Stimulated activated CD4-positive, alpha-beta T cell treated with anti-CD3 and anti-CD28 coated beads, Interleukin-15, amount 100 ng/mL, for 1 hour (primary cell): ENCODE data around the gene ATP8B1.
"Not testable (repeated sequence)": the region's sequence is repeated elsewhere in the genome, so short reads cannot be mapped to it uniquely, and the experiment has no call there.

ENCODE experiments used
- DNase-seq, 2 donors: peaks; one replicate each; pipeline ENCODE4 v3.0.0-alpha.2; 2020; ENCODE audit warnings: low read depth in 1 of 2, low spot score in 1 of 2

Gene ATP8B1

DNA sequence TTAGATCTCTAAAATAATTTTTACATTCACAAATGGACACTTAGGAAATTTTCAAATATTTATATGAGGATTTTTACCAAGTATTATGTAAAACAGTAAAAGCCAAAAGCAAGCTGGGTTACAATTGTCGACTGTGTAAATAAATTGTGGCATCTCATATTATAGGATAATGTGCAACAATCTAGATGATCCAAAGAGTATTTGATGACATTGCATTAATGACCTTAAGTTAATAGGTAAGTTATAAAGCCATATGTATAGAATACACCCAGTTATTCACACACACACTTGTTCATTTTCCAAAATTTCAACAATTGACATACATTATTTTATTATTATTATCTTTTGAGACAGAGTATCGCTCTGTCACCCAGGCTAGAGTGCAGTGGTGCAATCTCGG lies 69.3 kb downstream of the ATP8B1 start:
- DNase-seq = no peak

DNA sequence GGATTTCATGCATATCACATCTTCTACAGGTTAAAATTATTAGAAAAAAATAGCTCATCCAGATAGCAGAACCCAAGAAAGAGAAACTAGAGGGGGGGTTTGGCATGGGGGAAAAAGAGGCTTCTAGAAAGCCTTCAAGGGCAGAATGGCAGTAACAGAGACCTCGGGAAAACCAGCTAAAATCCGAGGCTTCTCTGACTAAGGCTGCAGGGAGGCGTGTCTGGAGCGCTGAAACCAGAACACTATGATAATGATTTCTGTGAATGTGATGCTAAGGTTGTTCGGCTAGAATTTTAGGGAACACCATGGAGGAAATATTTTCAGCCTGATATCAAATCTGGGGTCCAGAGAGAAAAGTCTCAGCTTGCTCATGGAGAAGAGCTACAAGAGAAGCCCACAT lies 73.0 kb downstream of the ATP8B1 start:
- no peak for DNase-seq

DNA sequence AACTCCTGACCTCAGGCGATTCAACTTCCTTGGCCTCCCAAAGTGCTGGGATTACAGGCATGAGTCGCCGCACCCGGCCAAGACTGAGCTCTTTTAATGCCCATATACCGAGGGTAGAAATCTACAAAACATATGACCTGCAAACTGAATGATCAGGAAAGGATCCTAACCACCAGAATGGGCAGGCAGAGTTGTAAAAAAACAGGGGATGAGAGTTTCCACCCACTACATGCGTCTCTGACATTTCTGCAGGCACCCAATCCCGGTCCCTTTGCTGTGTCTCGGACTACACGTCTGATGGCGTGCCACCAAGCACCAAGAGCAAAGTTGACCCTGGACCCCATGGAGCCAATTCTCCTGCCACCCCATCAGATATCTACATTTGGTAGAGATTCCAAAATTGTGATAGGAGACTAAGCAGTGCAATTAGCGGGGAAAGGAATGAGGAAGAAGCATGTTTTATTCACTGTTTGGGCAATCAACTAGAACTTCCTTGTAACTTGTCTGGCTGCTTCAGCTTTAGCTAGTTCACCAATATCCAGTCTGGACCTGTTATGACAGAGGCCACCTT lies 74.1 kb downstream of the ATP8B1 start:
- no peak for DNase-seq

DNA sequence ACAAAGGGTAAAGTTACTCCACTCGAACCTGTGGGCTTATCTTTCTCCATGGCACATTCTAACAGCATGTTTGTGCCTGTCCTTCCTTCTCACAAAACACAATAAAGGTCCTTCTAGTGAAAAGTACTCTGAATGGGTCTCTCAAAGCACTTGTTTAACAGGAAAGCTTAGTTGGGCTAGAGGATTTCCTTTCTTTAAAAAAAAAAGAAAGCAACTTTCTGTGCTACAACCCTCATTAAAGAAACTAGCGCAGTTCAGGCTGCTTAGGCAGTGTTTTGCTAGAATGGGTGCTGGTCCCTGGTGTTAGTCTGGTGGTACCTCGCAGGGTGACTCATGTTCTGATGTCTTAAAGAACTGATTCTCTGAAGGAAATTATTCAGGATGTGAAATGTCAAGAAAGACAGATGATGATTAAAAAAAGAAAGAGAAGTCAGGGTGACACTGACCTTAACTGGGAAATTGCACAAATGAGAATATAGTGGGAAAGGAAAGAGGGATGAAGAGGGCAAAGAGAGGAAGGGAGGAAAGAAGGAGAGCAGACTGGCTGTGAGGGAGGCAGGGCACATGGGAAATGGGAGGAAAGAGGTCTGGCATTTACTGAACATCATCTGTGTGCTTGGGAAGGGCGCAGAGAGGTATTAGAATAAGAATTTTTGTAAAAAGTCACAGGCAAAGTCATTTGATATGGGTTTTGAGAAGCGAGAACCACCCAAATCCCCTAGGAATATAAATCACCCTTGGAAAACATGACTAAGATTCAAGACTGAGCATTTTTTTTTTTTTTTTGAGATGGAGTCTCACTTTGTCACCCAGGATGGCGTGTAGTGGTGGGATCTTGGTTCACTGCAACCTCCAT lies 74.9 kb downstream of the ATP8B1 start:
- no peak for DNase-seq

DNA sequence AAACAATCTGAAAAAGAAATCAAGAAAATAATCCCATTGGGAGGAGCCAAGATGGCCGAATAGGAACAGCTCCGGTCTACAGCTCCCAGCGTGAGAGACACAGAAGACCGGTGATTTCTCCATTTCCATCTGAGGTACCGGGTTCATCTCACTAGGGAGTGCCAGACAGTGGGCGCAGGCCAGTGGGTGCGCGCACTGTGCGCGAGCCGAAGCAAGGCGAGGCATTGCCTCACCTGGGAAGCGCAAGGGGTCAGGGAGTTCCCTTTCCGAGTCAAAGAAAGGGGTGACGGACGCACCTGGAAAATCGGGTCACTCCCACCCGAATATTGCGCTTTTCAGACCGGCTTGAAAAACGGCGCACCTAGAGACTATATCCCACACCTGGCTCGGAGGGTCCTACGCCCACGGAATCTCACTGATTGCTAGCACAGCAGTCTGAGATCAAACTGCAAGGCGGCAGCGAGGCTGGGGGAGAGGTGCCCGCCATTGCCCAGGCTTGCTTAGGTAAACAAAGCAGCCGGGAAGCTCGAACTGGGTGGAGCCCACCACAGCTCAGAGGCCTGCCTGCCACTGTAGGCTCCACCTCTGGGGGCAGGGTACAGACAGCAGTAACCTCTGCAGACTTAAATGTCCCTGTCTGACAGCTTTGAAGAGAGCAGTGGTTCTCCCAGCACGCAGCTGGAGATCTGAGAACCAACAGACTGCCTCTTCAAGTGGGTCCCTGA lies 83.7 kb downstream of the ATP8B1 start:
- DNase-seq = not testable (repeated sequence)

DNA sequence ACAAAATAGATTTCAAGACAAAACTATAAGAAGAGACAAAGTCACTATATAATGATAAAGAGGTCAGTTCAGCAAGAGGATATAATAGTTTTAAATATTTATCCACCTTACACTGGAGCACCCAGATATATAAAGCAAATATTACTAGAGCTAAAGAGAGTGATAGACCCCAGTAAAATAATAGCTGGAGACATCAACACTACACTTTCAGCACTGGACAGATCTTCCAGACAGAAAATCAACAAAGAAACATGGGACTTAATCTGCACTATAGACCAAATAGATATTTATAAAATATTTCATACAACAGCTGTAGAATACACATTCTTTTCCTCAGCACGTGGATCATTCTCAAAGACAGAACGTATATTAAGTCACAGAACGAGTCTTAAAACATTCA lies 86.6 kb downstream of the ATP8B1 start:
- no peak for DNase-seq

DNA sequence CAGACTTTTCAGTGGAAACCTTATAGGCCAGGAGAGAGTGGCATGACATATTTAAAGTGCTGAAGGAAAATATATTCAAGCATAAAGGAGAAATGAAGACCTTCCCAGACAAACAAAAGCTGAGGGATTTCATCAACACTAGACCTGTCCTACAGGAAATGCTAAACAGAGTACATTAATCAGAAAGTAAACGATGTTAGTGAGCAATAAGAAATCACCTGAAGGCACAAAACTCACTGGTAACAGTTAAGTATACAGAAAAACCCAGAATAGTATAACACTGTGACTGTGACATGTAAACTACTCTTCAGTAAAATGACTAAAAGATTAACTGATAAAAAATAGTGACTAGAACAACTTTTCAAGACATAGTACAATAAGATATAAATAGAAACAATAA lies 87.4 kb downstream of the ATP8B1 start:
- no peak for DNase-seq

DNA sequence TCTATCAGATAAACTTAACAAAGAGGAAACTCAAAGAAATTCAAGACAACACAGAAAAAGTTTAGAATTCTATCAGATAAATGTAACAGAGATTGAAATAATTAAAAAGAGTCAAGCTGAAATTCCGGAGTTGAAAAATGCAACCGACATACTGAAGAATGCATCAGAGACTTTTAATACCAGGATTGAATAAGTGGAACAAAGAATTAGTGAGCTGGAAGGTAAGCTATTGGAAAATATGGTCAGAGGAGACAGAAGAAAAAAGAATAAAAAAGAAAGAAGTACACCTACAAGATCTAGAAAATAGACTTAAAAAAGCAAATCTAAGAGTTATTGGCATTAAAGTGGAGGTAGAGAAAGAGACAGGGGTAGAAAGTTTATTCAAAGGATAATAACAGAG lies 88.0 kb downstream of the ATP8B1 start:
- DNase-seq = no peak

DNA sequence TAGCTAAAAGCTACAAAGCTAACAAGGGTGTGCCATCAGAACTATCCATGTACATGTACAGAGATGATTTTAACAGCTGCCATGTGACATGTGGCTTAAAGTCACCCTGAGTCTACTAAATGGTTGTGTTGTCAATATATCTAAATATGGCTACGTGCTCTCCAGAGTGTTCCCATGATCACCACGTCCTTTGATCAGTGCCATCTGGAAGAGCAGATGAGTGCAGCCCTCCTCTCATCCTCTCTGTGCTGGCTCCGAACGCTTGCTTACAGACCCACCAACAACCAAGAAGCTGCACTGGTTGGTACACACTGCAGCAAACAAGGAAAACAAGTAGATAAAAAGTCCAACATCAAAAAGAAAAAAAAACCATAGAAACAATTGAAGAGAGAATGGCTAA lies 92.9 kb downstream of the ATP8B1 start:
- DNase-seq = no peak

DNA sequence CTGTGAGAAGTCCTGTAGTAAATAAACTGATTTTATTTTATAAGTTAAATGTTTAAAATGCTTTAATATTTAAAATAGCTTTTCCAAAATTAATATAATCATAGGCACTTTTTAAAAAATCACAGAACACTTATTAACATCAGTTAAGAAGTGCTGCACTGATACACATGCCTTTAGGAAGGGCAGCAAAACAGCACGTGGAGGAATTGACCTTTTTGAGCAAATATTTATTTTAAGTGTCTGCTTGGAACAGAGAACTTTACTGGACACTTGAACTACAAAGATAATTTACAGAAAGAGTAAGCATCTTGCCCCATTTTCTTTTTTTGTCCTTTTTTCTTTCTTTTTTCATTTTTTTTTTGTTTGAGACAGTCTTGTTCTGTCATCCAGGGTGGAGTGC lies 93.8 kb downstream of the ATP8B1 start:
- DNase-seq = no peak

DNA sequence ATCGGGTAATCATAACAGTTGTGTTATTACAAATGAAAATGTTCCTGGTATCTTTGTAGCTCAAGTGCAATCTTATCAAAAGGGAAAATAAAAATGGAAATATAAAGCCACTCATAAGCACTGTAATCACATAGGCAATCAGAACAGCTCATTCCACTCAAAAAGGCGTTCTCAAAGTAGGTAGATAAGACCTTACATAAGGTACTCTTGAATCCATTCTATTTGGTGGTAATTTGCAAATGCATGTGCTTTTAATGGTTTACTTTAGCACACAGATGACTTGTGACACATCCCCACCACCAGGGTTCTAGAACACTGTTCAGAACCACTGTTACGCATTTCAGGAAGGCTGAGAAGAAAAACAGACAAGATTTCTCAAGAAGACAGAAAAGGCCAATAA lies 94.8 kb downstream of the ATP8B1 start:
- DNase-seq = no peak

DNA sequence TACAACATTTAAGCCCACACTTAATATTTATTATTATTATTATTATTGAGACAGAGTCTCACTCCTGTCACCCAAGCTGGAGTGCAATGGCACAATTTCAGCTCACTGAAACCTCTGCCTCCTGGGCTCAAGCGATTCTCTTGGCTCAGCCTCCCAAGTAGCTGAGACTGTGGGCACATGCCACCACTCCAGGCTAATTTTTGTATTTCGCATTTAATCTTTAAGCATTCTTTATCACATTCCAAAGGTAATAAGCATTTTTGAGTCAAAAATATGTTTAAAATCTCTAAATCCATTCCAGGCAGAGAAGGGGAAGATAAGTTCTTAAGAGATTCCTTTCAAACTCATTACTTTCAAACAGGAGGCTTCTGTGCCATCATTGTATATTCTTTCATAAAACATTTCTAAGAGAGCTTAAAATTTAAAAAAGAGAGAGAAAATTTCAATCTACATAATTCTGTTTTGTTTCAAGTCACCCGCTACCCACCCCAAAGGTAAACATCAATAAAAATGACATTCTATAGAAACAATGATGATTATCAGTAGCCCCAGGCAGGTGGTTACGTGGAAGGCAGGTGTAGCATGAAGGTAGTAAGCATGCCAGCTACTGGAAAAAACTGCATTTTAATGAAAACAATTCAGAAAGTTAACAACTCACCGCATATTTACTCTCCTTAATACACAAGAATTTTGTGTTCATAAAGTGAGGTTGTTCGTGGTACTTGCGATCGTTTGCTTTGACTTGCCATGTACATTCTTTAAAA lies 97.1 kb downstream of the ATP8B1 start:
- no peak for DNase-seq

DNA sequence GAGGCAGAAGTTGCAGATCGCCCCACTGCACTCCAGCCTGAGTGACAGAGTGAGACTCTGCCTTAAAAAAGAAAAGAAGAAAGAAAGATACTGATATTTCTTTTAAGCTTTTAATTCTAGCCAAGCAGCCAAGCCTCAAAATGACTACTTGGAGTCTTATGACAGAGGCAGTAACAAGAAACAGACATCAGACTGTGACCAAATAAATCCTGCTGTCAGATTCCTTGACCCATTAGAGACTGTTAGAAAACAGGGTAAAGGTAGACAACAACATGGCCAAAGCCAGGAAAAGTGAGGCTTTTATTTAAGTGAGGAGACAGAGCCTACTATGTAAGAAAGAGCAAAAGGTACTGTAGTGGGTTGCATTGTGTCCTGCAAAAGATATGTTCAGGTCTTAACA lies 98.1 kb downstream of the ATP8B1 start:
- no peak for DNase-seq

DNA sequence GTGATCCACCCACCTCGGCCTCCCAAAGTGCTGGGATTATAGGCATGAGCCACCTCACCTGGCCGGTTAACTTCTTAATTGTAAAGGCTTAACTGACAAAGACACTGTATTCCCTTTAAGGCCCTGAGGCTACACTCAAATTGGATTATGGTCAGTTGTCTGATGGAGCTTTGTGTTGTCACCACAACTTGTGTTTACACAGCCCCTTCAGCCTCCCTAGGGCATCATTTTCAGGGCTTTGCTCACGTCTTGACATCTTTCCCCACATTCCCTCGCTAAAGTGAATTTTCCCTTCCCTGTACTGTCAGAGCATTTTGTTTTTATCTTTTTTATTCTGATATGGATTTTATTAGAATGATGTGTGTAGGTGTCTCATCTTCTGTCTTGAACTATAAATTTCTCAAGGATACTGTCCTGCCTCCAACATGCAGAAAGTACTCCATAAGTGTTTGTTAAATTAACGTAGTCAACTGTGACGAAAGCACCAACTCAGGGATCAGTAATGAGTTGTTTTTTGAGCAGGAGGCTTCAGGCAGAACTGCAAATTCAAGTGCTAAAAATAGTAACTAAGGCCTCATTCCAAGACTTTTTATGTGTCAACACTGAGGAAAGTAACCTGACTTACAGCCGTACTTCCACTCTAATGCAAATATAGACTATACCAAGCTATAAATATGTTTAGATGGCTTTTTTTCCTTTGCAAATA lies 104.4 kb downstream of the ATP8B1 start:
- DNase-seq = no peak

DNA sequence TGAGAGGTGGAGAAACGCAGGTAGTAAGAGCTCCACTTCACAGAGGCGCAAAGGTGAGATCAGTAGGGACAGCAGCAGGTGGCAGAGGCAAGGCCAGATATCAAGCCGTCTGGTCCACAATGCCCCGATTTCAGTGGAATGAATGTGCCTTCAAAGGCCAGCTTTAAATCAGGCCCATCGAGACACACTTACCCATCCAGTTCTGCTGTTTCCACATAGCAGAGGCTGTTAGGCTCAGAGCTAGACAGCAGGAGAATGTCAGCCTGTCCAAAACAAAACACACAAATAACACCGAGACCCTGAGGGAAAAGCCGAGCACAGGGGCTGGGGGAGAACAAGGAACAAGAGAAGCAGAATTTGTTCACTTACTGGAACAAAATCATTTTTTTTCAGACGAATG lies 105.7 kb downstream of the ATP8B1 start:
- no peak for DNase-seq

DNA sequence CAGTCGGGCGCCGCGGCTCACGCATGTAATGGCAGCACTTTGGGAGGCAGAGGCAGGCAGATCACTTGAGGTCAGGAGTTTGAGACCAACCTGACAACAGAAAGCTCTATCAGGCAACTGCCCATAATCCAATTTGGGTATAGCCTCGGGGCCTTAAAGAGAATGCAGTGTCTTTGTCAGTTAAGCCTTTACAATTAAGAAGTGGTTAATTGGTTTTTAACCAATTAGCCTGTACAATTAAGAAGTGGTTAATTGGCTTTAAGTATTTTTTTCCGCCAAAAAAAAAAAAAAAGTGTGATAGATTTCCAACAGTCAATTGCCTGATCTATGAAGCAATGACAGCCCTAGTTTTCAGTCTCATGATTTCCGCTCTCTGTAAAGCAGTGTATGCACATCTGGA lies 106.8 kb downstream of the ATP8B1 start:
- no peak for DNase-seq

DNA sequence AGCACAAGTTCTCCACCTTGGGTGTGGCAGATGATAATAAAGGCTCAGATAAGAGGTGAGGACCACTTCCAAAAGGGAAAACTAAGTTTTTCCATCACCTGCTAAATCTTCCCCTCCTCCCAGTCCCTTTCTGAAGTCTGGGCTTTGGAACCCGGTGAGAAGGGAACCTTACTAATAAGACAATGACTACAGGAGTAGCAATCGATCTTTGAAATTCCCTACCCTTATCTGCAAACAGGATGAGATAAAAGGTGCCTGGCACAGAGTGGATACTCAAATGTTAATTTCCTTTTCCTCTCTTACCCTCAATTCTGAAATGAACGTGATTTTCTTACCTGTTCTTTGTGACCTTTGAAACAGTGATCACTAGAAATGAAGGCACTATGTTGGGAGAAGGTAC lies 111.8 kb downstream of the ATP8B1 start:
- DNase-seq = no peak

DNA sequence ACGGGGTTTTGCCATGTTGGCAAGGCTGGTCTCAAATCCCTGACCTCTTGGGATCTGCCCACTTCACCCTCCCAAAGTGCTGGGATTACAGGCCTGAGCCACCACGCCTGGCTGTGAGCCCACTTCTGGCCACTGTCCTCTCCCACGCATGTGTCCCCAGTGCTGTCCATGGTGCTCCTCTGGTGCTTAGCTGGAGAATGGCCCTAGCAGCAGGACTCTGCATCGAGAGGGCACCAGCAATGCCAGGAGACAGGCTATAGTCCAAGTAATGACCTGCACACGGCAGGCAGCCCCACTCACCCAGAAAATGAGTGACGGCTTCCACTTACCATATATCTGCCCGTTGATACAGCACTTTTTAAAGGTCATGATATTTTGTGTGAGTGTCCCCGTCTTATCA lies 115.1 kb downstream of the ATP8B1 start:
- no peak for DNase-seq

DNA sequence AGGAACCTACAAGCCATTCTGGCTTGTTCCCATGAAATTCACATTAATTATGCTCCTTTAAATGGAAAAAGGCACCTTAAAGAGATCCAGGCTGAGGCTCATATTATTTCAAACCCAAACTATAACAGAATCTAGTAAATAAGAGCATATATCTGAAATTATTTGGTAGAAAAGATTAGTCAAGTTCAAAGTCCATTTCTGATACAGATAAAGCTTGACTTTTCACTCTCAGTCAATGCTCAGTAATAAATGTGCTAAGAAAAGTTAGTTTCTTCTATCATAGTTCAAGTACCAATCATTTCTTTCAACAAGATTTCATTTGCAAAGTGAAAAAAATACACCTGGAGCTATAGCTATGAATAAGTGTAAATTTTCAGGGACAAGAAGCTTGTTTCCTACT lies 119.6 kb downstream of the ATP8B1 start:
- no peak for DNase-seq

DNA sequence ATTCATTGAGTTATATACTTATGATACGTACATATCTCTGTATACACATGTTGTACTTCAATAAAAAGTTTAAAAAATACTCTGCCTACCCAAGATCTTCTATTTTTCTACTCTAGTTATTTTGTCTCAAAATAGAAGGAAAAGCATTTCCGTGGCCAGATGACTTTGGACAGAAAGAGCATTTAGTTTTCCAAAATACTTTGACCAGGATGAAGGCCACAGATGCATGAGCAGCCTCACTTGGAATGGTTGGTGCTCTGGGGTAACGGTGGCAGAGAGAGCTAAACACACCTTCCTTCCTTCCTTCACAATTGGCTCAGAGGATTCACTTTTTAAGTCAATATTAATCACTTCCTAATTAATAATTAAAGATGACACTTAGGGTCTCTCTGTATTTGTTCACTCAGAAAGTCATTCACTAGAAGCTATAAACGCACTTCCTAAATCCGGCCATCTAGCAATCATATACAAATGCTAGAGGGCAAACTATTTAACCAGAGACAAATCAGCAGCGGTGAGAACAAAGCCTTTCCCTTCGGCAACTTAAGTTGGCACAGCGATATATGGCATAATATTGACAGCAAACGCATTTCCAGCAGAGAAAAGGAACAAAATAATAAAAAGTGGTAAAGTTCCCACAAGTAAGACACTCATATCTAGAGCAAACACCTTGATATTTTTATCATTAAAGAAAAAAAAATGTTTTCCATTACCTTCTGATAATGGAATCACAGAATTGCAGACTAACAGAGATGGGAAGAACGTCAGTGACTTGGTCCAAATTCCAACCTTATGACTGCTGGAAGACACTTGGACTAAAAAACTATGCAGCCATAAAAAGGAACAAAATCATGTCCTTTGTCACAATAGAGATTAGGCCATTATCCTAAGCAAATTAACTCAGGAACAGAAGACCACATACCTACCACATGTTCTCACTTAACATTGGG lies 125.6 kb downstream of the ATP8B1 start:
- no peak for DNase-seq
